Activated CD4-positive, alpha-beta T cell treated with anti-CD3 and anti-CD28 coated beads, Interleukin-2, amount 10 ng/mL, durations not matched to agents 7 days and 5 days (primary cell): ENCODE measurements around the gene NTM. TPM values are rescaled to one million over a fixed set of nuclear protein-coding genes. Genes with fewer than 3 reads are reported as not detected.

Source experiments
- CTCF ChIA-PET: fragments of 350-600 bp; sonication (Branson Sonifier 250); formaldehyde crosslinking; loops from one replicate; lab custom pipeline; 2021; ENCODE audit warnings: antibody characterized with exemption; lab: Charles Lee
- POLR2A ChIA-PET: fragments of 350-600 bp; sonication (Branson Sonifier 250); formaldehyde crosslinking; loops from one replicate; lab custom pipeline; 2021; ENCODE audit warnings: antibody characterized with exemption; lab: Charles Lee
- DNase-seq: peaks from one replicate; pipeline ENCODE4 v3.0.0-alpha.2; 2020
- H3K27ac Mint-ChIP-seq: one replicate; pipeline ENCODE4 v1.8.0; 2021; ENCODE audit warnings: mild to moderate bottlenecking, moderate library complexity, mixed read lengths
- H3K27me3 Mint-ChIP-seq: one replicate; pipeline ENCODE4 v1.8.0; 2021; ENCODE audit warnings: mixed read lengths
- H3K36me3 Mint-ChIP-seq: one replicate; pipeline ENCODE4 v1.8.0; 2021; ENCODE audit warnings: low read depth, mixed read lengths
- H3K4me1 Mint-ChIP-seq: one replicate; pipeline ENCODE4 v1.8.0; 2021; ENCODE audit warnings: mixed read lengths
- H3K4me3 Mint-ChIP-seq: one replicate; pipeline ENCODE4 v1.8.0; 2021; ENCODE audit warnings: mild to moderate bottlenecking, moderate library complexity, mixed read lengths
- H3K9me3 Mint-ChIP-seq: one replicate; pipeline ENCODE4 v1.8.0; 2021; ENCODE audit warnings: mixed read lengths
- total RNA-seq, 2 experiments: library from RNA; stranded (reverse); gene quantifications; one replicate each; pipeline ENCODE4 v1.2.3, GENCODE V29; 2021

NTM gene
- total RNA-seq, 2 experiments from 2014 or later = not detected

DNA sequence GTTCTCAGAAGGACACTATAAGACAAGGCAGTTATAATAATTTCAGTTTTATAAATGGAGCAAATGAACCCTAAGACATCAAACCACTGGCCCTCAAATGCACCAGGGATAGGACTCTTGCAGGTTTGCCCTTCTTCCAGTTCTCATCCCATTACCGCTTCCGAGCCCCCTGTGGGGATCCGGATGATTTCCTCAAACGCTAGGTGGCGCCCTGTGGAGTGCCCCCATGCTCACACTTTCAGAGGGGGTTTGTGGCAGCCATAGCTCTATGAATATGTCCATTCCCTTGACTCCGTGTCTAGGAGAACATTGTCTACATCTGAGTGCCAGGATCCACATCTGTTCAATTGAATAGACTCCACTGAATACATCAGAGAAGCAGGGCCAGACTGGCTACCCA is 816.3 kb downstream of the NTM start:
- POLR2A ChIA-PET = no interaction called here
- CTCF ChIA-PET = no interaction called here
- Mint-ChIP-seq H3K9me3 (peaks cover 4% of the 10 kb centered on the region), H3K4me1 (no peaks in the 10 kb centered on the region), H3K27me3 (no peaks in the 10 kb centered on the region), H3K36me3 (no peaks in the 10 kb centered on the region), H3K4me3 (no peak overlapping the region), H3K27ac (no peak overlapping the region)
- DNase-seq = no peak

GRCh38 chr11:132187386-132187785 is 817.0 kb downstream of the NTM start:
- H3K27me3 Mint-ChIP-seq = no peaks in the 10 kb centered on the region
- no peaks in the 10 kb centered on the region for H3K4me1 Mint-ChIP-seq
- ChIA-PET CTCF (no interaction called here), POLR2A (no interaction called here)
- no peaks in the 10 kb centered on the region for H3K36me3 Mint-ChIP-seq
- H3K27ac Mint-ChIP-seq = no peak overlapping the region
- H3K9me3 Mint-ChIP-seq = peaks cover 4% of the 10 kb centered on the region
- no peak overlapping the region for H3K4me3 Mint-ChIP-seq
- DNase-seq = no peak

DNA sequence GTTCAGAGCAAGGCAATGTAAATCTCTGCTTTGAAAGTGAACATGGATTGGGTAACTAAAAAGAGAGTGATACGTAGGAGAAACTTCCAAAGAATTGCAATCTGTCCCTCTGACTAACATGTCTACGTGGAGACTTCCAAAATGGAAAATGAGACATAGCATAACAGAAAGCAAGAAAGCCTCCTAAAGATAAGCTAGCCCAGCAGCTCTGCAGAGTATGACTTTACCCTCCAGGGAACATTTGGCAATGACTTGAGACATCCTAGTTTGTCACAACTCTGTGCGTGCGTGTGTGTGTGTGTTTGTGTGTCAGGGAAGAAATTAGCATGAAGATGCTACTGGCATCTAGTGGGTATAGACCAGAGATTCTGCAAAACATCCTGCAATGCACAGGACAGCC is 817.4 kb downstream of the NTM start:
- no peak for DNase-seq
- no peak overlapping the region for H3K27ac Mint-ChIP-seq
- peaks cover 4% of the 10 kb centered on the region for H3K9me3 Mint-ChIP-seq
- H3K27me3 Mint-ChIP-seq = no peaks in the 10 kb centered on the region
- no peaks in the 10 kb centered on the region for H3K4me1 Mint-ChIP-seq
- CTCF ChIA-PET = interaction anchor here (1.0 kb wide), 1 partner anchor 15 kb away, joined by 3 read pairs; no protein-coding TSS in a partner anchor
- POLR2A ChIA-PET = no interaction called here
- H3K36me3 Mint-ChIP-seq = no peaks in the 10 kb centered on the region
- no peak overlapping the region for H3K4me3 Mint-ChIP-seq

DNA sequence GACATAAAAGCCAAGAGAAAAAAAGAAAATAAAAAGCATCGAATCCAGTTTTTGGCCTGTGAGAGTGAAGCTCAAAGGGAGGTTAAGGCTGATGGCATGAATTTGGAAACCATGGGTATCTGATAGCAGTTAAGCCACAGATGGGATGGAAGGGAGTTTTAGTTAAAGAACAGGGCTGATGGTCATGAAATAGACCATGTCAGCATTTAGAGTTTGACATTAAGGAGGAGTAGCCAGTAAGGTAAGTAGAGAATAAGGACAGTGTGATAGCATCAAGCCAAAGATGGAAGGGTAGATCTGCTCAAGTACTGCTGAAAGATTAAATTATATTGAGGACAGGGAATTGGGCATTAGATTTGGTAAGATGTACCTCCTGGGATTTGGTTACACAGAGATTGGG is 826.5 kb downstream of the NTM start:
- H3K27ac Mint-ChIP-seq = no peak overlapping the region
- CTCF ChIA-PET = no interaction called here
- no peak overlapping the region for H3K4me3 Mint-ChIP-seq
- H3K4me1 Mint-ChIP-seq = no peaks in the 10 kb centered on the region
- no peaks in the 10 kb centered on the region for H3K27me3 Mint-ChIP-seq
- POLR2A ChIA-PET = no interaction called here
- peaks cover 7% of the 10 kb centered on the region for H3K9me3 Mint-ChIP-seq
- DNase-seq = no peak
- H3K36me3 Mint-ChIP-seq = no peaks in the 10 kb centered on the region

- no peak for DNase-seq
- Mint-ChIP-seq H3K27ac (no peak overlapping the region), H3K36me3 (no peaks in the 10 kb centered on the region), H3K27me3 (no peaks in the 10 kb centered on the region), H3K4me1 (no peaks in the 10 kb centered on the region), H3K4me3 (no peak overlapping the region), H3K9me3 (peaks cover 4% of the 10 kb centered on the region)
- CTCF ChIA-PET = no interaction called here
- POLR2A ChIA-PET = no interaction called here
Measured at GRCh38 chr11:132200353-132200936, 830.0 kb downstream of the NTM start.

- no peaks in the 10 kb centered on the region for H3K4me1 Mint-ChIP-seq
- DNase-seq = no peak
- H3K27ac Mint-ChIP-seq = no peak overlapping the region
- peaks cover 2% of the 10 kb centered on the region for H3K9me3 Mint-ChIP-seq
- ChIA-PET CTCF (no interaction called here), POLR2A (no interaction called here)
- H3K27me3 Mint-ChIP-seq = no peaks in the 10 kb centered on the region
- H3K36me3 Mint-ChIP-seq = no peaks in the 10 kb centered on the region
- no peak overlapping the region for H3K4me3 Mint-ChIP-seq
Measured at GRCh38 chr11:132202621-132203020, 832.2 kb downstream of the NTM start.

GRCh38 chr11:132205006-132205405 is 834.6 kb downstream of the NTM start:
- DNase-seq = no peak
- H3K27me3 Mint-ChIP-seq = no peaks in the 10 kb centered on the region
- H3K4me1 Mint-ChIP-seq = no peaks in the 10 kb centered on the region
- no peak overlapping the region for H3K4me3 Mint-ChIP-seq
- POLR2A ChIA-PET = no interaction called here
- no peaks in the 10 kb centered on the region for H3K36me3 Mint-ChIP-seq
- H3K9me3 Mint-ChIP-seq = peaks cover 2% of the 10 kb centered on the region
- no peak overlapping the region for H3K27ac Mint-ChIP-seq
- CTCF ChIA-PET = no interaction called here

DNA sequence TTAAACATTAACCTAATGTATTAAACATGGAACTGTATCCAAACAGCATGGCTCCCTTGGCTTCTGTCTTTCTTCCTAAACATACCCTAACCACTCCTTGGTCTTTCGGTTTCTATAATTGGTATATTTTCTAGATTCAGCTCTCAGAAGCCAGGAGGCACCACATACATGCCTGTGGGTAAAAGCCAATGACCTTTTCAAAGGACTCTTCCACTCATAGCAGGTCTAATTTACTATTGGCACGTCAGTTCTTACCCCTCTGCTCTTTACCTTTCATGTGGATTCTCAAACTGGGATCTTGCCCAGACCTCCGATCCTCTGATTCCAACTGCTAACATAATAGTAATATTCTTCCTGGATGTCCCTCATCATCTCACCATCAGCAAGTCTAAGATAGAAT is 835.1 kb downstream of the NTM start:
- Mint-ChIP-seq H3K27me3 (no peaks in the 10 kb centered on the region), H3K27ac (no peak overlapping the region), H3K4me3 (no peak overlapping the region), H3K9me3 (peaks cover 2% of the 10 kb centered on the region), H3K4me1 (no peaks in the 10 kb centered on the region), H3K36me3 (no peaks in the 10 kb centered on the region)
- no peak for DNase-seq
- ChIA-PET POLR2A (no interaction called here), CTCF (no interaction called here)

DNA sequence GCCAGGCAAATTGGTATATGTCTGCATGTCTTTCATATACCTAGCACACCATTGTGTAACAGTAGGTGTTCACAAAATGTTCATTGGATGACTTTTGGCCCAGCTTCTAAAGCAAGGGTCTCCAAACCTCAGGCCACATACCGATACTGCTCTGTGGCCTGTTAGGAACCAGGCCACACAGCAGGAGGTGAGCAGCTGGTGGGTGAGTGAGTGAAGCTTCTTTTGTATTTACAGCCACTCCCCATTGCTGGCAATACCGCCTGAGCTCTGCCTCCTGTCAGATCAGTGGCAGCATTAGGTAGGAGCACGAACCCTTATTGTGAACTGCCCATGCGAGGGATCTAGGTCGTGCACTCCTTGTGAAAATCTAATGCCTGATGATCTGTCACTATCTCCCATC is 836.6 kb downstream of the NTM start:
- H3K36me3 Mint-ChIP-seq = no peaks in the 10 kb centered on the region
- no peak overlapping the region for H3K27ac Mint-ChIP-seq
- H3K4me3 Mint-ChIP-seq = no peak overlapping the region
- CTCF ChIA-PET = no interaction called here
- POLR2A ChIA-PET = no interaction called here
- no peaks in the 10 kb centered on the region for H3K27me3 Mint-ChIP-seq
- peaks cover 2% of the 10 kb centered on the region for H3K9me3 Mint-ChIP-seq
- no peaks in the 10 kb centered on the region for H3K4me1 Mint-ChIP-seq
- no peak for DNase-seq

GRCh38 chr11:132208477-132209055 is 838.2 kb downstream of the NTM start:
- no peaks in the 10 kb centered on the region for H3K36me3 Mint-ChIP-seq
- no peaks in the 10 kb centered on the region for H3K27me3 Mint-ChIP-seq
- no peak overlapping the region for H3K4me3 Mint-ChIP-seq
- no peaks in the 10 kb centered on the region for H3K4me1 Mint-ChIP-seq
- ChIA-PET POLR2A (no interaction called here), CTCF (no interaction called here)
- peaks cover 2% of the 10 kb centered on the region for H3K9me3 Mint-ChIP-seq
- H3K27ac Mint-ChIP-seq = no peak overlapping the region
- no peak for DNase-seq

DNA sequence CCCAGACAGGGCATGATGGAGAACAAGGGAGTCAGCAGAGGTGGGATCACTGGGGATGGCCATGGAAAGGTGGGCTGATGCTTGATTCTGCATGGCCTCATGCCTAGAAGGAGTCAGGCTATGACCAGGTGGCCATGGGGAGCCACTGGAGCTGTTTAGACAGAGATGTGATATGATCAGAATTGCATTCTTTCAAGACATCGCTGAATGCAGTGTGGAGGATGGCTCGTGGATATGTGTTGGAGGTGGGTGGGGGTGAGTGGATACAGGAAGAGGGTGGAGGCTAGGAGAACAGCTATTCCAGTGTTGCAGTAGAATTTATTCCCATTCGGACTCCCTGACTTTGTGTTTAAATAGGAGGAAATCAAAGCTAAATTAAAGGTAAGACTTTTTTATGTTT is 841.1 kb downstream of the NTM start:
- H3K36me3 Mint-ChIP-seq = no peaks in the 10 kb centered on the region
- H3K9me3 Mint-ChIP-seq = peaks cover 5% of the 10 kb centered on the region
- no peak overlapping the region for H3K27ac Mint-ChIP-seq
- H3K4me1 Mint-ChIP-seq = no peaks in the 10 kb centered on the region
- ChIA-PET POLR2A (no interaction called here), CTCF (no interaction called here)
- DNase-seq = no peak
- no peak overlapping the region for H3K4me3 Mint-ChIP-seq
- H3K27me3 Mint-ChIP-seq = no peaks in the 10 kb centered on the region

DNA sequence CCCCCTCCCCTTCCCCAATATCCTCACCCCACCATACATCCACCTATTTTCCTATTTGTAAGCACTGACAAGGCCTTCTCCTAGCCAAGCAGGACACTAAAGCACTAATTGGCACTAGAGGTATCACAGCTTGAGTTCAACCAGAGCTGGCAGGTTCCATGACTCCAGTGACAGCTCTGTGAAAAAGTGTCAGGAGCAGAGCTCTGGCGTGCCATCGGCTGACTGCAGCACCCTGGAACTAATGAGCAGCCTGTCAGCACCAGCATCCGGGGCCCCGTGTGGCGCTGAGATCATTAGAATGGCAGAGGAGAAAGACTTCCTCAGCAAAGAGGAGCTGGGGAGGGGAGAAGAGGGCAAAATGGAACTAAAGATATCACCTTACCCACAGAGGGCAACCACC is 847.4 kb downstream of the NTM start:
- H3K27me3 Mint-ChIP-seq = no peaks in the 10 kb centered on the region
- peaks cover 16% of the 10 kb centered on the region for H3K9me3 Mint-ChIP-seq
- ChIA-PET POLR2A (no interaction called here), CTCF (no interaction called here)
- no peaks in the 10 kb centered on the region for H3K36me3 Mint-ChIP-seq
- no peak overlapping the region for H3K27ac Mint-ChIP-seq
- no peak overlapping the region for H3K4me3 Mint-ChIP-seq
- no peak for DNase-seq
- no peaks in the 10 kb centered on the region for H3K4me1 Mint-ChIP-seq

DNA sequence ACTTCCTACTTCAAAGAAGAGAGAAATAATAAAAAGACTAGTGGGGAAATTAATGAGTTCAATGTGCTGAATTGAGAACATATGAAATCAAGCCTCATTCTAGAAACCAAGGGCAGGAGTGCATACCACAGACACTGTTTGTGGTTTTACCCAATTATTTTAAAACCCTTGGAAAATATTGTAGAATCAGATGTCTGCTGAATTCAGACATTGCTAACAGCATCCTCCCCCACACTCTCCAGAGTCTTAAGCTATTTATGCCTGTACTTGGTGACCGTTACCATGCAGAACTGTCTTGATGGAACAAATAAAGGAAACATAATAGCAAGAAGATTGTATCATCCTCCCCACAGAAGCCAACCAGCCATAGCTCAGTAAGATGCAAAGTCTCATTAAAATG is 850.1 kb downstream of the NTM start:
- Mint-ChIP-seq H3K27me3 (no peaks in the 10 kb centered on the region), H3K36me3 (no peaks in the 10 kb centered on the region), H3K27ac (no peak overlapping the region), H3K9me3 (peaks cover 13% of the 10 kb centered on the region), H3K4me1 (no peaks in the 10 kb centered on the region), H3K4me3 (no peak overlapping the region)
- no peak for DNase-seq
- ChIA-PET CTCF (no interaction called here), POLR2A (no interaction called here)

- DNase-seq = no peak
- Mint-ChIP-seq H3K36me3 (no peaks in the 10 kb centered on the region), H3K4me1 (no peaks in the 10 kb centered on the region), H3K9me3 (peaks cover 10% of the 10 kb centered on the region), H3K4me3 (no peak overlapping the region), H3K27me3 (no peaks in the 10 kb centered on the region), H3K27ac (no peak overlapping the region)
- CTCF ChIA-PET = no interaction called here
- POLR2A ChIA-PET = no interaction called here
Measured at GRCh38 chr11:132222345-132222744, 851.9 kb downstream of the NTM start.
